ENCODE measurements around the gene UBR4.

UBR4 gene

GRCh38 chr1:19164274-19165015 is 45.6 kb downstream of the UBR4 start:
- WGBS, 2 donors (ENCODE audit: extremely low coverage in 2 of 2, insufficient read length in 2 of 2, insufficient replicate concordance in 1 of 2), result no CpG with 5 or more reads among the region's 10 CpGs

GRCh38 chr1:19163261-19163660 is 46.8 kb downstream of the UBR4 start:
- H3K4me2 ChIP-seq (ENCODE audit: insufficient read depth, low read length, poor library complexity, severe bottlenecking), result no peak overlapping the region
- peaks cover 2% of the 10 kb centered on the region for H3K79me1 ChIP-seq (ENCODE audit: low read depth, low read length)
- no peak overlapping the region for H2BK120ac ChIP-seq (ENCODE audit: low read depth, low read length)
- DNase-seq (ENCODE audit: low spot score), result no peak
- H2BK15ac ChIP-seq (ENCODE audit: low read length), result no peak overlapping the region
- no peak overlapping the region for H3K4me3 ChIP-seq (ENCODE audit: low read length in 2 of 2)
- no peak overlapping the region for H3K14ac ChIP-seq (ENCODE audit: low read length)
- H3K18ac ChIP-seq (ENCODE audit: low read length), result no peak overlapping the region
- no peak overlapping the region for H3K23ac ChIP-seq (ENCODE audit: low read depth, low read length, poor library complexity)
- no peak overlapping the region for H2BK12ac ChIP-seq (ENCODE audit: low read length)
- H3K27me3 ChIP-seq (ENCODE audit: control insufficient read depth in 3 of 3, insufficient read depth in 3 of 3, low read depth in 1 of 3, low read length in 3 of 3), result no peaks in the 10 kb centered on the region
- no peak overlapping the region for H3K27ac ChIP-seq (replicated peaks; ENCODE audit: low read length)
- no peak overlapping the region for H2BK5ac ChIP-seq (ENCODE audit: low read length)
- H3K9me3 ChIP-seq (replicated peaks in 1 of 2; ENCODE audit: control insufficient read depth in 2 of 2, insufficient read depth in 1 of 2, low read depth in 1 of 2, low read length in 2 of 2), result no peaks in the 10 kb centered on the region
- H4K91ac ChIP-seq (ENCODE audit: low read depth, low read length, poor library complexity), result no peak overlapping the region
- no peak overlapping the region for H3K4ac ChIP-seq (ENCODE audit: low read length)
- H3K9ac ChIP-seq (ENCODE audit: low read depth, low read length, poor library complexity), result no peak overlapping the region
- no peak overlapping the region for H2AK5ac ChIP-seq (ENCODE audit: low read depth, low read length)
- WGBS, 2 donors (ENCODE audit: extremely low coverage in 2 of 2, insufficient read length in 2 of 2, insufficient replicate concordance in 1 of 2), result no CpG with 5 or more reads among the region's 1 CpG
- H3K4me1 ChIP-seq (ENCODE audit: control insufficient read depth in 2 of 2, insufficient read depth in 1 of 2, low read depth in 1 of 2, low read length in 2 of 2), result no peaks in the 10 kb centered on the region
- peaks cover 66 to 100% of the 10 kb centered on the region in 2 donors for H3K36me3 ChIP-seq (replicated peaks in 1 of 2; ENCODE audit: control insufficient read depth in 2 of 2, insufficient read depth in 2 of 2, low read length in 2 of 2)
- no peak overlapping the region for H4K8ac ChIP-seq (ENCODE audit: low read depth, low read length)
- H2AFZ ChIP-seq (ENCODE audit: low read length), result no peak overlapping the region

More at GRCh38 chr1:19164274-19165015, 45.6 kb downstream of the UBR4 start:
- H2BK120ac ChIP-seq (ENCODE audit: low read depth, low read length), result no peak overlapping the region
- no peak overlapping the region for H3K14ac ChIP-seq (ENCODE audit: low read length)
- no peak overlapping the region for H4K8ac ChIP-seq (ENCODE audit: low read depth, low read length)
- H2AFZ ChIP-seq (ENCODE audit: low read length), result no peak overlapping the region
- H3K9ac ChIP-seq (ENCODE audit: low read depth, low read length, poor library complexity), result no peak overlapping the region
- no peaks in the 10 kb centered on the region for H3K9me3 ChIP-seq (replicated peaks in 1 of 2; ENCODE audit: control insufficient read depth in 2 of 2, insufficient read depth in 1 of 2, low read depth in 1 of 2, low read length in 2 of 2)
- no peaks in the 10 kb centered on the region for H3K4me1 ChIP-seq (ENCODE audit: control insufficient read depth in 2 of 2, insufficient read depth in 1 of 2, low read depth in 1 of 2, low read length in 2 of 2)
- no peak overlapping the region for H2BK5ac ChIP-seq (ENCODE audit: low read length)
- H3K79me1 ChIP-seq (ENCODE audit: low read depth, low read length), result peaks cover 2% of the 10 kb centered on the region
- no peak overlapping the region for H3K23ac ChIP-seq (ENCODE audit: low read depth, low read length, poor library complexity)
- H3K4me3 ChIP-seq (ENCODE audit: low read length in 2 of 2), result no peak overlapping the region
- no peak overlapping the region for H3K4me2 ChIP-seq (ENCODE audit: insufficient read depth, low read length, poor library complexity, severe bottlenecking)
- H3K4ac ChIP-seq (ENCODE audit: low read length), result no peak overlapping the region
- no peak overlapping the region for H2BK15ac ChIP-seq (ENCODE audit: low read length)
- no peak for DNase-seq (ENCODE audit: low spot score)
- no peak overlapping the region for H3K18ac ChIP-seq (ENCODE audit: low read length)
- no peak overlapping the region for H4K91ac ChIP-seq (ENCODE audit: low read depth, low read length, poor library complexity)
- H3K36me3 ChIP-seq (replicated peaks in 1 of 2; ENCODE audit: control insufficient read depth in 2 of 2, insufficient read depth in 2 of 2, low read length in 2 of 2), result peaks cover 65 to 100% of the 10 kb centered on the region in 2 donors
- no peaks in the 10 kb centered on the region for H3K27me3 ChIP-seq (ENCODE audit: control insufficient read depth in 3 of 3, insufficient read depth in 3 of 3, low read depth in 1 of 3, low read length in 3 of 3)
- H2BK12ac ChIP-seq (ENCODE audit: low read length), result no peak overlapping the region
- no peak overlapping the region for H3K27ac ChIP-seq (replicated peaks; ENCODE audit: low read length)
- H2AK5ac ChIP-seq (ENCODE audit: low read depth, low read length), result no peak overlapping the region

- H3K4me1 ChIP-seq (ENCODE audit: control insufficient read depth in 2 of 2, insufficient read depth in 1 of 2, low read depth in 1 of 2, low read length in 2 of 2), result no peaks in the 10 kb centered on the region
- no peak overlapping the region for H3K18ac ChIP-seq (ENCODE audit: low read length)
- H4K8ac ChIP-seq (ENCODE audit: low read depth, low read length), result no peak overlapping the region
- no peak overlapping the region for H3K27ac ChIP-seq (replicated peaks; ENCODE audit: low read length)
- WGBS, 2 donors (ENCODE audit: extremely low coverage in 2 of 2, insufficient read length in 2 of 2, insufficient replicate concordance in 1 of 2), result no CpG with 5 or more reads among the region's 7 CpGs
- H3K36me3 ChIP-seq (replicated peaks in 1 of 2; ENCODE audit: control insufficient read depth in 2 of 2, insufficient read depth in 2 of 2, low read length in 2 of 2), result peaks cover 69 to 100% of the 10 kb centered on the region in 2 donors
- no peak overlapping the region for H3K4me3 ChIP-seq (ENCODE audit: low read length in 2 of 2)
- no peak for DNase-seq (ENCODE audit: low spot score)
- H3K4ac ChIP-seq (ENCODE audit: low read length), result no peak overlapping the region
- H2AK5ac ChIP-seq (ENCODE audit: low read depth, low read length), result no peak overlapping the region
- H3K14ac ChIP-seq (ENCODE audit: low read length), result no peak overlapping the region
- H4K91ac ChIP-seq (ENCODE audit: low read depth, low read length, poor library complexity), result no peak overlapping the region
- no peaks in the 10 kb centered on the region for H3K27me3 ChIP-seq (ENCODE audit: control insufficient read depth in 3 of 3, insufficient read depth in 3 of 3, low read depth in 1 of 3, low read length in 3 of 3)
- H2BK120ac ChIP-seq (ENCODE audit: low read depth, low read length), result no peak overlapping the region
- no peak overlapping the region for H3K23ac ChIP-seq (ENCODE audit: low read depth, low read length, poor library complexity)
- no peak overlapping the region for H2BK15ac ChIP-seq (ENCODE audit: low read length)
- no peak overlapping the region for H3K9ac ChIP-seq (ENCODE audit: low read depth, low read length, poor library complexity)
- H3K9me3 ChIP-seq (replicated peaks in 1 of 2; ENCODE audit: control insufficient read depth in 2 of 2, insufficient read depth in 1 of 2, low read depth in 1 of 2, low read length in 2 of 2), result no peaks in the 10 kb centered on the region
- no peak overlapping the region for H3K4me2 ChIP-seq (ENCODE audit: insufficient read depth, low read length, poor library complexity, severe bottlenecking)
- no peak overlapping the region for H2BK5ac ChIP-seq (ENCODE audit: low read length)
- H2AFZ ChIP-seq (ENCODE audit: low read length), result no peak overlapping the region
- peaks cover 2% of the 10 kb centered on the region for H3K79me1 ChIP-seq (ENCODE audit: low read depth, low read length)
- no peak overlapping the region for H2BK12ac ChIP-seq (ENCODE audit: low read length)
Observed at GRCh38 chr1:19160831-19161230, 49.2 kb downstream of the UBR4 start.

GRCh38 chr1:19157653-19158052 is 52.4 kb downstream of the UBR4 start:
- DNase-seq (ENCODE audit: low spot score), result no peak
- H3K9me3 ChIP-seq (replicated peaks in 1 of 2; ENCODE audit: control insufficient read depth in 2 of 2, insufficient read depth in 1 of 2, low read depth in 1 of 2, low read length in 2 of 2), result no peaks in the 10 kb centered on the region
- H3K14ac ChIP-seq (ENCODE audit: low read length), result no peak overlapping the region
- H3K4ac ChIP-seq (ENCODE audit: low read length), result no peak overlapping the region
- no peak overlapping the region for H4K91ac ChIP-seq (ENCODE audit: low read depth, low read length, poor library complexity)
- H3K36me3 ChIP-seq (replicated peaks in 1 of 2; ENCODE audit: control insufficient read depth in 2 of 2, insufficient read depth in 2 of 2, low read length in 2 of 2), result peaks cover 68 to 100% of the 10 kb centered on the region in 2 donors
- WGBS, 2 donors (ENCODE audit: extremely low coverage in 2 of 2, insufficient read length in 2 of 2, insufficient replicate concordance in 1 of 2), result no CpG with 5 or more reads among the region's 8 CpGs
- H3K18ac ChIP-seq (ENCODE audit: low read length), result no peak overlapping the region
- H3K79me1 ChIP-seq (ENCODE audit: low read depth, low read length), result no peaks in the 10 kb centered on the region
- H2BK120ac ChIP-seq (ENCODE audit: low read depth, low read length), result no peak overlapping the region
- no peak overlapping the region for H4K8ac ChIP-seq (ENCODE audit: low read depth, low read length)
- H3K27me3 ChIP-seq (ENCODE audit: control insufficient read depth in 3 of 3, insufficient read depth in 3 of 3, low read depth in 1 of 3, low read length in 3 of 3), result no peaks in the 10 kb centered on the region
- H2BK12ac ChIP-seq (ENCODE audit: low read length), result no peak overlapping the region
- H3K4me1 ChIP-seq (ENCODE audit: control insufficient read depth in 2 of 2, insufficient read depth in 1 of 2, low read depth in 1 of 2, low read length in 2 of 2), result no peaks in the 10 kb centered on the region
- no peak overlapping the region for H2AFZ ChIP-seq (ENCODE audit: low read length)
- H2AK5ac ChIP-seq (ENCODE audit: low read depth, low read length), result no peak overlapping the region
- H3K4me3 ChIP-seq (ENCODE audit: low read length in 2 of 2), result no peak overlapping the region
- no peak overlapping the region for H3K9ac ChIP-seq (ENCODE audit: low read depth, low read length, poor library complexity)
- no peak overlapping the region for H3K27ac ChIP-seq (replicated peaks; ENCODE audit: low read length)
- H3K23ac ChIP-seq (ENCODE audit: low read depth, low read length, poor library complexity), result no peak overlapping the region
- H2BK5ac ChIP-seq (ENCODE audit: low read length), result no peak overlapping the region
- H3K4me2 ChIP-seq (ENCODE audit: insufficient read depth, low read length, poor library complexity, severe bottlenecking), result no peak overlapping the region
- no peak overlapping the region for H2BK15ac ChIP-seq (ENCODE audit: low read length)

Measured in neuronal stem cell (in vitro differentiated cells).